ENCODE measurements around the gene CIRBP.
"Not testable (repeated sequence)": the region's sequence is repeated elsewhere in the genome, so short reads cannot be mapped to it uniquely, and the experiment has no call there.

Gene CIRBP

GRCh38 chr19:1293782-1294604 is 24.9 kb downstream of the CIRBP start:
- no peak for DNase-seq

GRCh38 chr19:1294688-1295087 is 25.6 kb downstream of the CIRBP start:
- no peak for DNase-seq

GRCh38 chr19:1295169-1296012 is 26.3 kb downstream of the CIRBP start:
- DNase-seq = no peak

- no peak for DNase-seq
Measured at GRCh38 chr19:1296078-1296477, 26.9 kb downstream of the CIRBP start.

- no peak for DNase-seq
Measured at GRCh38 chr19:1296575-1297271, 27.6 kb downstream of the CIRBP start.

GRCh38 chr19:1298235-1298634 is 29.1 kb downstream of the CIRBP start:
- DNase-seq = no peak

- DNase-seq = no peak
Measured at GRCh38 chr19:1299801-1300200, 30.7 kb downstream of the CIRBP start.

- DNase-seq = no peak
Measured at GRCh38 chr19:1300744-1301490, 31.8 kb downstream of the CIRBP start.

- DNase-seq = no peak
Measured at GRCh38 chr19:1302533-1303239, 33.6 kb downstream of the CIRBP start.

GRCh38 chr19:1304197-1304924 is 35.2 kb downstream of the CIRBP start:
- no peak for DNase-seq

GRCh38 chr19:1305354-1305753 is 36.2 kb downstream of the CIRBP start:
- DNase-seq = not testable (repeated sequence)

- no peak for DNase-seq
Measured at GRCh38 chr19:1307320-1307719, 38.2 kb downstream of the CIRBP start.

- DNase-seq = no peak
Measured at GRCh38 chr19:1307755-1308303, 38.7 kb downstream of the CIRBP start.

GRCh38 chr19:1308718-1309117 is 39.6 kb downstream of the CIRBP start:
- DNase-seq = no peak

- DNase-seq = no peak
Measured at GRCh38 chr19:1309977-1310852, 41.1 kb downstream of the CIRBP start.

- DNase-seq = no peak
Measured at GRCh38 chr19:1310853-1311180, 41.7 kb downstream of the CIRBP start.

- DNase-seq = no peak
Measured at GRCh38 chr19:1311543-1312091, 42.5 kb downstream of the CIRBP start.

- DNase-seq = no peak
Measured at GRCh38 chr19:1312767-1313694, 43.9 kb downstream of the CIRBP start.
